NB4 (cell line): ENCODE results near the gene ATM.

Experiments used
- MYC ChIP-seq: IDR thresholded peaks from 2 replicates; pipeline ENCODE4 v1.6.1; 2011; ENCODE audit warnings: low read depth, low read length
- POLR2A ChIP-seq: IDR thresholded peaks from 2 replicates; pipeline ENCODE4 v1.6.1; 2011; ENCODE audit warnings: mild to moderate bottlenecking; ENCODE audit not compliant: insufficient read length; ENCODE audit errors: extremely low read depth
- TF ChIP-seq, protein P1 (sequence below): IDR thresholded peaks from one replicate; pipeline ENCODE4 v1.5.1; 2012; ENCODE audit warnings: low read depth, low read length
- TF ChIP-seq, protein P2 (sequence below): IDR thresholded peaks from 2 replicates; pipeline ENCODE4 v1.6.1; 2011; ENCODE audit warnings: low read depth, low read length

DNA sequence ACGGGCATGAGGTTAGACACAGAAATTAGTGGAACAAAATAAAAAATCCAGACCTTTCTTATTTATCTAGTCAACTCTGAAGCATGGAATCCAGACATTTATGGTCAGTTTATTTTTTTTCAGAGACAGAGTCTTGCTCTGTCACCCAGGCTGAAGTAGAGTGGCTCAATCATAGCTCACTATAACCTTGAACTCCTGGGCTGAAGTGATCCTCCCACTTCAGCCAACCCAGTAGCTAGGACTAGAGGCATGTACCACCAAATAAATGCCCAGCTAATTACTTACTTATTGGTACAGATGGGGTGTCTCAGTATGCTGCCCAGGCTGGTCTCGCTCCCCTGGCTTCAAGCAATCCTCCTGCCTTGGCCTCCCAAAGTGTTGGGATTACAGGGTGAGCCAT is 9.1 kb upstream of the ATM start:
- TF ChIP-seq, protein P1, sequence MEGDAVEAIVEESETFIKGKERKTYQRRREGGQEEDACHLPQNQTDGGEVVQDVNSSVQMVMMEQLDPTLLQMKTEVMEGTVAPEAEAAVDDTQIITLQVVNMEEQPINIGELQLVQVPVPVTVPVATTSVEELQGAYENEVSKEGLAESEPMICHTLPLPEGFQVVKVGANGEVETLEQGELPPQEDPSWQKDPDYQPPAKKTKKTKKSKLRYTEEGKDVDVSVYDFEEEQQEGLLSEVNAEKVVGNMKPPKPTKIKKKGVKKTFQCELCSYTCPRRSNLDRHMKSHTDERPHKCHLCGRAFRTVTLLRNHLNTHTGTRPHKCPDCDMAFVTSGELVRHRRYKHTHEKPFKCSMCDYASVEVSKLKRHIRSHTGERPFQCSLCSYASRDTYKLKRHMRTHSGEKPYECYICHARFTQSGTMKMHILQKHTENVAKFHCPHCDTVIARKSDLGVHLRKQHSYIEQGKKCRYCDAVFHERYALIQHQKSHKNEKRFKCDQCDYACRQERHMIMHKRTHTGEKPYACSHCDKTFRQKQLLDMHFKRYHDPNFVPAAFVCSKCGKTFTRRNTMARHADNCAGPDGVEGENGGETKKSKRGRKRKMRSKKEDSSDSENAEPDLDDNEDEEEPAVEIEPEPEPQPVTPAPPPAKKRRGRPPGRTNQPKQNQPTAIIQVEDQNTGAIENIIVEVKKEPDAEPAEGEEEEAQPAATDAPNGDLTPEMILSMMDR, result no peak
- TF ChIP-seq POLR2A (no peak), MYC (no peak)
- TF ChIP-seq, protein P2, sequence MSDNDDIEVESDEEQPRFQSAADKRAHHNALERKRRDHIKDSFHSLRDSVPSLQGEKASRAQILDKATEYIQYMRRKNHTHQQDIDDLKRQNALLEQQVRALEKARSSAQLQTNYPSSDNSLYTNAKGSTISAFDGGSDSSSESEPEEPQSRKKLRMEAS, result no peak
